Ishikawa (cell line): Measurements from ENCODE around the gene ZMAT3.

Experiments
- CREB1 ChIP-seq: IDR thresholded peaks from 2 replicates; pipeline ENCODE4 v1.6.1; 2012; ENCODE audit warnings: low read depth
- MAX ChIP-seq: IDR thresholded peaks from 2 replicates; pipeline ENCODE4 v1.6.1; 2012
- USF1 ChIP-seq: IDR thresholded peaks from 2 replicates; pipeline ENCODE4 v1.6.1; 2012

Gene ZMAT3

GRCh38 chr3:178971614-178972013 lies 100.0 kb downstream of the ZMAT3 start:
- no peak for TF ChIP-seq CREB1

GRCh38 chr3:178969004-178969700 lies 102.5 kb downstream of the ZMAT3 start:
- no peak for TF ChIP-seq MAX
- no peak for TF ChIP-seq USF1
